Sigmoid colon (tissue), 7 donors: ENCODE data around the gene NUB1. TPM values are rescaled to one million over a fixed set of nuclear protein-coding genes. Genes with fewer than 3 reads are reported as not detected.

Source experiments
- DNase-seq: peaks from one replicate; pipeline ENCODE4 v3.0.0-alpha.2; 2019
- H3K27ac ChIP-seq, 4 donors: fragments of 200-600 bp; sonication (generic); one replicate each; pipeline ENCODE4 v1.5.1; 2016 to 2019; ENCODE audit warnings: mild to moderate bottlenecking in 1 of 4
- H3K27me3 ChIP-seq, 3 donors: fragments of 200-600 bp; sonication (generic); one replicate each; pipeline ENCODE4 v1.5.1; 2019; ENCODE audit warnings: mild to moderate bottlenecking in 1 of 3
- H3K36me3 ChIP-seq, 4 donors: fragments of 200-600 bp; sonication (generic); one replicate each; pipeline ENCODE4 v1.5.1; 2016 to 2019
- H3K4me1 ChIP-seq, 4 donors: fragments of 200-600 bp; sonication (generic); one replicate each; pipeline ENCODE4 v1.5.1; 2017 to 2019
- H3K4me3 ChIP-seq, 4 donors: fragments of 200-600 bp; sonication (generic); one replicate each; pipeline ENCODE4 v1.5.1; 2017 to 2019; ENCODE audit warnings: mild to moderate bottlenecking in 2 of 4, moderate library complexity in 1 of 4
- H3K9me3 ChIP-seq, 4 donors: fragments of 200-600 bp in 3 of 4; sonication (generic) in 3 of 4; one replicate each; pipeline versions ENCODE4 v1.5.1 to v1.6.1; 2013 to 2019
- CTCF ChIP-seq, 4 experiments: fragments of 450-650 bp in 3 of 4; fragments of 200-600 bp in 1 of 4; IDR thresholded peaks; one replicate each; pipeline ENCODE4 v1.5.1; 2016 to 2019; ENCODE audit warnings: antibody characterized with exemption in 4 of 4, mild to moderate bottlenecking in 3 of 4, moderate library complexity in 2 of 4
- EP300 ChIP-seq, 4 donors: sonication (generic); formaldehyde crosslinking; IDR thresholded peaks; one replicate each; pipeline ENCODE4 v1.6.1; 2017; ENCODE audit warnings: antibody characterized with exemption in 4 of 4
- POLR2A ChIP-seq, 2 donors: fragments of 450-650 bp; IDR thresholded peaks; one replicate each; pipeline ENCODE4 v1.6.1; 2016; ENCODE audit warnings: antibody characterized with exemption in 2 of 2, mild to moderate bottlenecking in 2 of 2, moderate library complexity in 2 of 2
- POLR2AphosphoS5 ChIP-seq, 4 donors: sonication (generic); formaldehyde crosslinking; IDR thresholded peaks; one replicate each; pipeline ENCODE4 v1.6.1; 2017; ENCODE audit warnings: antibody characterized with exemption in 4 of 4
- WGBS, 2 donors: extraction: QIAGEN DNeasy Blood & Tissue Kit; methylation state at CpG; one replicate each; pipeline ENCODE4 v1.1.7; 2013; 5-methylcytosine and 5-hydroxymethylcytosine counted together
- intact Hi-C: fragments of 100-400 bp; cut with DNase I; formaldehyde crosslinking; loops from one replicate; pipeline ENCODE4 v1.15.1; 2023
- polyA plus RNA-seq, 3 donors: library from polyadenylated mRNA; stranded (reverse); fragments of 200-250 nt; gene quantifications; one replicate each; pipeline ENCODE4 v1.2.3, GENCODE V29; 2013
- total RNA-seq, 4 donors: library from RNA; depleted of rRNA; stranded (reverse); fragments of >200 nt; gene quantifications; one replicate each; pipeline ENCODE4 v1.1.0, GENCODE V29; 2016
- donor health status: healthy with polysubstance abuse.
- donor health status: Bipolar disorder and iron deficiency.
- donor health status: healthy.

The NUB1 gene
- total and polyA plus RNA-seq, 7 donors = 36.6 to 73.8 (median 50.1) TPM

GRCh38 chr7:151395036-151395367, 53.4 kb downstream of the NUB1 start:
- 65 to 87% methylated on average over 13 of the region's 13 CpGs for WGBS, 2 donors
- no peak overlapping the region for H3K27ac ChIP-seq
- no peaks in the 10 kb centered on the region for H3K9me3 ChIP-seq
- H3K4me3 ChIP-seq = no peak overlapping the region
- intact Hi-C loops = no loop called here
- H3K4me1 ChIP-seq = no peaks in the 10 kb centered on the region
- no peaks in the 10 kb centered on the region for H3K36me3 ChIP-seq
- H3K27me3 ChIP-seq = peaks cover 0 to 6% (median 0%) of the 10 kb centered on the region in 3 donors
- no peak for TF ChIP-seq POLR2A (IDR thresholded peaks at IDR 0.05)
- no peak for TF ChIP-seq CTCF (IDR thresholded peaks at IDR 0.05)
- TF ChIP-seq EP300 (IDR thresholded peaks at IDR 0.05) = no peak
- TF ChIP-seq POLR2AphosphoS5 (IDR thresholded peaks at IDR 0.05) = no peak
- peak; percentile 56 for DNase-seq

- no peak for TF ChIP-seq POLR2A (IDR thresholded peaks at IDR 0.05)
- TF ChIP-seq POLR2AphosphoS5 (IDR thresholded peaks at IDR 0.05) = no peak
- TF ChIP-seq CTCF (IDR thresholded peaks at IDR 0.05) = no peak
- TF ChIP-seq EP300 (IDR thresholded peaks at IDR 0.05) = no peak
- DNase-seq = no peak
- no peaks in the 10 kb centered on the region for H3K9me3 ChIP-seq
- H3K4me3 ChIP-seq = no peak overlapping the region
- intact Hi-C loops = no loop called here
- 90 to 93% methylated on average over 10 of the region's 10 CpGs for WGBS, 2 donors
- H3K27ac ChIP-seq = no peak overlapping the region
- H3K27me3 ChIP-seq = peaks cover 0 to 6% (median 0%) of the 10 kb centered on the region in 3 donors
- H3K4me1 ChIP-seq = no peaks in the 10 kb centered on the region
- H3K36me3 ChIP-seq = no peaks in the 10 kb centered on the region
These were observed 54.8 kb downstream of the NUB1 start for GRCh38 chr7:151396328-151396970.

- intact Hi-C loops = no loop called here
- Histone ChIP-seq H3K9me3 (no peaks in the 10 kb centered on the region), H3K27ac (no peak overlapping the region), H3K4me3 (no peak overlapping the region), H3K4me1 (no peaks in the 10 kb centered on the region), H3K27me3 (peaks cover 0 to 6% (median 0%) of the 10 kb centered on the region in 3 donors), H3K36me3 (no peaks in the 10 kb centered on the region)
- WGBS, 2 donors = 90 to 93% methylated on average over 13 of the region's 13 CpGs
- DNase-seq = peak; percentile 56
- TF ChIP-seq POLR2A (IDR thresholded peaks at IDR 0.05) = no peak
- no peak for TF ChIP-seq POLR2AphosphoS5 (IDR thresholded peaks at IDR 0.05)
- TF ChIP-seq EP300 (IDR thresholded peaks at IDR 0.05) = no peak
- TF ChIP-seq CTCF (IDR thresholded peaks at IDR 0.05) = no peak
These were observed 55.4 kb downstream of the NUB1 start for GRCh38 chr7:151397026-151397425.

- DNase-seq = no peak
These were observed 57.1 kb downstream of the NUB1 start for GRCh38 chr7:151398446-151399304.

More at GRCh38 chr7:151398446-151399304, 57.1 kb downstream of the NUB1 start:
- peaks cover 0 to 2% (median 0%) of the 10 kb centered on the region in 3 donors for H3K27me3 ChIP-seq
- no peaks in the 10 kb centered on the region for H3K4me1 ChIP-seq
- no peaks in the 10 kb centered on the region for H3K36me3 ChIP-seq
- H3K27ac ChIP-seq = no peak overlapping the region
- TF ChIP-seq POLR2AphosphoS5 (IDR thresholded peaks at IDR 0.05) (no peak), POLR2A (IDR thresholded peaks at IDR 0.05) (no peak), CTCF (IDR thresholded peaks at IDR 0.05) (no peak), EP300 (IDR thresholded peaks at IDR 0.05) (no peak)
- no peak overlapping the region for H3K4me3 ChIP-seq
- 92 to 93% methylated on average over 19 of the region's 19 CpGs for WGBS, 2 donors
- no peaks in the 10 kb centered on the region for H3K9me3 ChIP-seq
- intact Hi-C loops = no loop called here
